Measurements from ENCODE around the gene PCARE.

The PCARE gene

DNA sequence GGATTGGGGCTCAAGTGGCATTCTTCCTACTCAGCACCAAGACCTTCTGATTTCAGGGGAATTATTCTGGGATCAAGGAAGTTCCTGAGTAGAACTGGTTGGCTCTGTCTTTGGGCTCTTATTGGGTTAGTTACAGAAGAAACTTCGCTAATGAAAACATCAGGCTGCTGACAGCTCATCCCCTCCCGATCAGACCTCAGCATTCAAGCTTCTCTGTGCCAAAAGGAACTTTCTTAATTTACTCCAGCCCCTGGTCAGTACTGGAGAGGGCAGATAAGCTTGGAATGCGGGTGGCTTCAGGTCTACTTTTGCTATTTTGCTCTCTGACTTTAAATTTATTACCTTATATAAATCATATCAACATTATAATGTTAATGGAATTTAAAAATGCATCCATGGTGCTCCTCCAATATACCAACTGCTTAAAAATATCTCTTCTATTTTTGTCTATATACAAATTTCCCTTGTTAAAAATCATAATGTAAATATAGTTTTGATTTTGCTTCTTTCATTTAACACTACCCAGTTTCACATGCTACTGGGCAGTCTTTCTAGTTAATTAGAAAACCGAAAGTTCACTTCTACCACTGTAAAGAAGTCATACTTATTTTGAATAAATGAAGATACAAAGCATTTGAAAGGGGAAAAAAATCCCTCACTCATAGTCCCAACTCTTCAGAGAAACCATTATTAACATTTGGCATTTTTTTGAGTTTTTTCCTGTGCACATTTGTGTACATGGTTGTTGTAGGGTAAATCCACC, 34.4 kb downstream of the PCARE start:
- DNase-seq = no peak

DNA sequence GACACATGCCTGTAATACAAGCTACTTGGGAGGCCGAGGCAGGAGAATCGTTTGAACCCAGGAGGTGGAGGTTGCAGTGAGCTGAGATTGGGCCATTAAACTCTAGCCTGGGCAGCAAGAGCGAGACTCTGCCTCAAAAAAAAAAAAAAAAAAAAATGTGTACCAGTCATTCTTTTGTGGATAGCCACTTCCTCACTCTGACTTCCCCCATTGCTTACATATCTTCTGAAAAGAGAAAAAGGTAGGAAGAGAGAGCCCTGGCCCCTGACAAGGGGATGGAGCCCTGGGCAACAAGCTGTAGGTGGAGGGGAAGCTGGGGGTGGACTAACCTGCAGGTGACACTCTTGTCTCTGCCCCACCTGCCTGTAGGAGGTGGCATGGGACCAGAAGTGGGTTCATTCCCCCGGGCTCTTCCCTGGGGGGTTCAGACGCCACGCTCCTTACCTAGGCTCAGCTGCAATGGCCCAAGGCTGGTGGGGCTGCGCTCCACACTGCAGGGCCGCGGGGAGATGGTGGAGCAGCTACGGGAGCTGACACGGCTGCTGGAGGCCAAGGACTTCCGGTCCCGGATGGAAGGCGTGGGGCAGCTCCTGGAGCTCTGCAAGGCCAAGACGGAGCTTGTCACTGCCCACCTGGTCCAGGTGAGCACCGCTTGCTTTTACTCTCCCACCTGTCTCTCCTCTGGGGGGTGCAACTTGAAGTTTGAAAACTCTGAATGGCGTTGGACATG, 39.1 kb downstream of the PCARE start:
- DNase-seq = no peak

DNA sequence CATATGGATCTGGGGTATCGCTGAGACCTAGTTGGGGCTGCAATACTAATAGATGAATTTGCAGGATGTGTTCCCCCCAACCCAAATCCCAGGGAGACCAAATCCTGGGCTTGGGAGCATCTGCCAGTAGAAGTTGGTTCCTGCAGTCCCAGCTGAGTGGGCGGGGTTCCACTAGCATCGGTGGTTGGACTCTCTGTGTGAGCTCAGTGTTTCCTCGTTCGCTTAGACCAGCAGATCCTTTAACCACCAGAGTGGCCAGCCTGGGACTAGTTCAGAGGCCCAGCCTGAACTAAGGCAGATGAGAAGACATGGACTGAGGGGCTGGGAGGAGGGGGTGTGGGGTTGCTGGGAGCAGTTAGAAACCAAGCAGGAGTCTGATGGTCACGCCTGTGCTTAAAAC, 40.7 kb downstream of the PCARE start:
- no peak for DNase-seq

DNA sequence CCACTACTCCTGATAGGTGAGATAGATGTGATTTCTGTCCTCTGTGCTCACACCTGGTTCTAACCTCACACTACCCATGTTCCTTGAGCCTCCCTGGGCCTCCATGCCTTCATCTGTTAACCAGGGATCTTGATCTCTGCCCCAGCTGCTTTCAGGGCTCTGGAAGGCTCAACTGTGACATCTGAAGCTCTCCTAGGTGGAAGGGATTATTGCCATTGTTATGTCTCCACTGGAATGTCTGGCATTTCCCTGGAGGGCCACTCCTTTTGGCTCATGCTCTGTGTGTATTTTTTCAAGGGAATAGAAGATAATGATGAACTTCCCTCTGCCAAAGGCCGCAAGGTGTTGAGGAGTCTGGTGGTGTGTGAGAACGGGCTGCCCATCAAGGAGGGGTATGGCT, 41.2 kb downstream of the PCARE start:
- DNase-seq = no peak

DNA sequence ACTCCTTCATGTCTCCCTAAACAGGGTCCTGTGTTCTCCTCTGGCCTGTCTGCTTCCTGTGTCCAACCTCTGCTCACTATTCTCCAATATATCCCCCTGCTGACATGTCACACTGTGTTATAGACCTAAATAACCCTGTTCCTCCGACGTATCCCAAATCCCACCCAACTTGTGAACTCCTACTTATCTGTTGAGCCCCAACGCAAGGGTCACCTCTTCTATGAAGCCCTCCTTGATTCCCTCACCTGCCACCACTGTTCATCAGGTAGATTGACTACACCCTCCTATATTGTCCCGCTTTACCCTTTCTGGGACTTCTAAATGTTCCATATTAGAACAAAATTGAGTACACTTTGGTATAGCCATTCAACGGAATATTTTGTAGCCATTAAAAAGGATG, 42.1 kb downstream of the PCARE start:
- no peak for DNase-seq

DNA sequence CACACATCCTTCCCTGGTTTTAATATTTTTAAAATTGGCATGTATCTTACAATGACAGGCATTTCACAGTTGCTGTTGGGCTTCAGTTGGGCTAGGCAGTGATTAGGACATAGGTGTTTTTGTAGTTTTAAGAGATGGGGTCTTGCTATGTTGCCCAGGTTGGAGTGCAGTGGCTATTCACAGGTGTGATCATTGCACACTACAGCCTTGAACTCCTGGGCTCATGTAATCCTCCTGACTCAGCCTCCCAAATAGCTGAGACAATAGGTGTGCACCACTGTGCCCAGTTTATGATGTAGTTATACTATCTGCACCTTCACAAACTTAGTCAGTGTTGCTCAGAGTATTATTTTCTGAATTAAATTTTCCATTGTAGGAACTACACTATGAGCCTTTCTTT, 43.3 kb downstream of the PCARE start:
- DNase-seq = no peak

DNA sequence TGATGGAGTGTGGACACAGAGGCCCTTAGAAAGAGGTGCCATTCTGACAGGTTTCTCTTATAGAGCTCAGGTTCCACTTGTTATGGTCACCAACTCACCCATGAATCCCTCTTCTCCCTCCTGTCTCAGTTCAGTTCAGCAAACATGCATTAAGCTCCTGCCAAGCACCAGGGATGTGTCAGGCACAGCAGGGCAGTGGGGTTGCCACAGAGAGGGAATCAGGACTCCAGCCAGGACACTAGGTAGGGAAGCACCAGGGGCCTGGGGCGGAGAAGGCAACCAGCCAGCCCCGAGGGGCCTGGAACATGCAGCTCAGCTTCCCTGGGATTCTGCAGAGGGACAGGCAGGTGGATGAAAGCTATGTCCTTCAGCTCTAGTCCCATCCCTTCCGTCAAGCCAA, 48.6 kb downstream of the PCARE start:
- DNase-seq = no peak

DNA sequence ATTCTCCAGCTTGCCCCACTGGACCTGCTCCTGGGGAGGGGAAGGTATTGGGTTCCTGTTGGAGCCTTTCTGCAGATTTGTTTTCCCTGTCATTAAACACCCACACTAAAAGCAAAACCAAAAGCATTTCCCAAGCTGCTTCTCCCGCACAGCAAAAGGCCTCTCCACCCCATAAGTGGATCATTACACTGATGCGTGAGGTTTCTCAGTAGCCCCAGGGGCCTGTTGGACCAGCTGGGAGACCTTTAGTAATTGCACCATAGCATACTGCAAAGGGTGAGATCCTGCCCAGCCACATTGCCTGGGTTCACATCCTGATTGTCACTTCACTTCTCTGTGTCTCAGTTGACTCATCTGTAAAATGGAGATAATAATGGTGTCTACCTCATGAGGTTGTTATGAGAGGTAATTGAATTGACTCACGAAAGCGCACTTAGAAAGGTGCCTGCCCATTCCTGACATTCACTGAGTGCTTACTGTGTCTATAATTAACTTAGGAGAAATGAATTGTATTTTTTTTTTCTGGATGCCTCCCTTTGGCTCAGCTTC, 49.4 kb downstream of the PCARE start:
- no peak for DNase-seq

DNA sequence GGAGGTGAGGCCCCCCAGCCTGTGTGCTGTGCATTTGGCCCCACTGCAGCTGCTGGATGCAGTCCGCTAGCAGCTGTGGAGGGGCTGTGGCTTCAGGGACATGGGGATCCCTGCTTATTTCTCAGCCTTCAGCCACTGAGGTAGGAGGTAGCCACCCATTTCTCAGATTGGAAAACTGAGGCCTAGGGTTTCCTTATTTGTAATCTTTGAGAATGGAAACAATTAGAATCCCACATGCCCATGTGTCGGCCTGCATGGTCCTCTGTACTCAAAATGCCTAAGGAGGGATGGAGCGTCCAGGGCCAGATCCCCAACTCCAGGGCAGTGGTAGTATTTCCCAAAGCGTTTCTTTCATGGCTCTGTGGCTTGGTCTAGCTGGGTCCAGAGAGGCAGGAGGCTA, 51.1 kb downstream of the PCARE start:
- no peak for DNase-seq

DNA sequence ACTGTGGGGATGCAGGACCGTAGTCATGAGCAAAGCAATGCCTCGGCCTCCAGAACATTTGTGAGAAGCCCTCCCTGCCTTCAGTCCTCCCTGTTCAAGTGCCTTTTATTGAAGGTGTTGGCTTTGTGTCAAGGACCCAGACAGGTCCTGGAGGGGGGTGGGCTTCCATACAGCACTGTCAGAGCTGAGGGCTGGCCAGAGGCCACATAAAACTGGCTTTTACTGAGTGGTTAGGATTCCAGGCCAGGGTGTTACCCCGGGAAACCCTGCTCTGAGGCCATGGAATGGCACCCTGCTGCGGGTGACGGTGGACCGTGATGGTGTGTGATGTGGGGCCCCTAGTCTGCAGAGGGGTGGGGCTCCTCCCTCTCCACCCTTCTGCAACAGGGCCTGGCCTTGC, 51.6 kb downstream of the PCARE start:
- peak in 14 of 51 donors; percentile 4 to 54 (median 32) for DNase-seq

DNA sequence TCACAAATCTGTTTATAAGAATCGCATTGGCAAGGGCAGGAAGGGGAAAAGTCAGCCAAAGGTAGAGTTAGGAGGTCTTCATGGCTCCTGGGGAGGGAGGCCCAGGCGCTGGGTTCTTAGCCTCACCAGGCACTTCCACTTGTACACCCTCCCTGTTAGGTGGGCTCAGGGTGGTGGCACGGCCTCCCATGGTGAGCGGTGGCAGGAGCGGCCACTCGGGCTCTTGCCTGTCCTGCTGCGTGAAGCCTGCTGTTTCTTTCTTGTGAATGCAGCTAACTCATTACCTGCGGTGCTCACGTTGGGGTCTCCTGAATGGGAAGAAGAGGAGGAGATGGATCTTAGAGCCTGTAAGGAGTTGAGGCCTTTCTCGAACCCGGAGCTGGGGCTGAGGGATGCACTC, 52.4 kb downstream of the PCARE start:
- DNase-seq = no peak

DNA sequence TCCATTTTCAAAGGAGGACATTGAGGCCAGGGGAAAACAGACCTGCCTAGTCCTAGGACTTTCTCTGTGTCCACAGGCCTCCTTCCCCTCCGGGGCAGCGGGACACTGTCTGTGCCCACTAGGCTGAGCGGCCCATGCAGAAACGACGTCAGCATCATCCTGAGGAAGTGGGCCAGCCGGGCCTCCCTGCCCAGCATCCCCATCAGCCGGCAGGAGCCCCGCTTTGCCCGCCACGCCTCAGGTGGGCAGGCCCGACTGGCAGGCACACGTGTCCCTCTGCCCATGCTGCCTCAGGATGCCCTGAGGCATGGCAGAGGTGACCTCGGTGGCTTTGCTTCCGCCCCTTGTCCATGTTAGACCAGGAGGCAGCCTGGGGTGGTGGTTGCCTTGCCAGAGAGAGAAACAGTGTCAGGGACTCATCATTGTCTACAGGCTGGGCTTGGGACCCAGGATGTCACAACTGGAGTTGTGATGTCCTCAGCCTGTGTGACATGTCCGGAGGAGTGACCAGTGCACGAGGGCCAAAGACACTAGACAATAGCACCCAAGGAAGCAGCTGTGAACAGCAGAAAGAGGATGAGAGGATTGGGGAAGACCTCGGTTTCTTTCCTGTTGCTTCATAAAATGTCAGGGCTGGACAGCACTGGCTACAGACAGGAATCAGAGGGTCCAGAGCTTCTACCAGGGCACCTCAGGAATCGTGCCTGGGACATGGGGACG, 56.4 kb downstream of the PCARE start:
- DNase-seq = no peak

DNA sequence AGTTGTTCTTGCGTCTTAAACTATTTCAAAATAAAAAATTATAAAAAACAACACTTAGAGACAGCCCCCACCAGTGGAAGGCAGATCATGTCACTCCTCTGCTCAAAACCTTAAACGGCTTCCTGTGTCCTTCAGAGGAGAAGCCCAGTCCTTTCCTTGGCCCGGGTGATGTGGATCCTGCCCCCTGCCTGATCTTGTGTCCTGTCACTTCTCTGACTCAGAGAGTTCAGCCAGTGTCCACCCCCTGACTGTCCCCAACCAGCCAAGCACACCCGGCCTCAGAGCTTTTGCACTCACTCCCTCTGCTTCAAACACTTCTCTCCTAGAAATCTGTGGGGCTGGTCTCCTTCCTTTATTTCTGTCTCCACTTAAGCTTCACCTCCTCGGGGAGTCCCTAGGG, 57.8 kb downstream of the PCARE start:
- no peak for DNase-seq

DNA sequence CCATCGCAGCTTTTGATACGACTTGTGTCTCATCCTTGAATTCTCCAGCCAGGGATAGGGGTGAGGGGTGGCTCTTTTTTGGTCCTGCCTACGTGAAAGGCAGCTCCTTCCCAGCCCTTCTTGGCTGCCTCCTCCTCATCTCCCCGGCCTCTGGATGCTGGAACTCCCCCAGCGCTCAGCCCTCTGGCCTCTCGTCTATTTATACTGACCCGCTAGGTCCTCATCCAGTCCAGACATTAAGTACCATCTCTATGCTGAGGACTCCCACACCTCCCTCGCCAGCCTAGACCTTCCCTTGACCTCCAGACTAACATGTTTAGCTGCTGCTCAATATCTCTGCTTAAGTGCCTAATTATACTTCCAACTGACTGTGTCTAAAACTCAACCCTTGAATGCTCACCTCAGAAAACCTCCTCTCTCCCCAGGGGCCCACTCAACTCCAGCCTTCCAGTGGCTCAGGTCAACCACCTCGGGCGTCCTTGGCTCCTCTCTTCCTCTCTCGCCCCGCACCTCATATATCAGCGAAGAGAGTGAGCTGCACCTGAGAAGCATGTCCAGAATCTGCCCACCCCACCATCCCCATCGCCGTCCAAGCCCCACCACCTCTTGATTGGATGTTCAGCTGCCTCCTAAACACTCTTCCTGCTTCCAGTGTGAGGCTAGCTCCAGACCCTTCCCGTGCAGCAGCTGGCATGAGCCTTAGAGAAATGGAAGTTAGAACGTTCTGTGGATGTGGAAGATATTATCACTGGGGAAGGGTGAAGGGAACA, 58.4 kb downstream of the PCARE start:
- DNase-seq = no peak

DNA sequence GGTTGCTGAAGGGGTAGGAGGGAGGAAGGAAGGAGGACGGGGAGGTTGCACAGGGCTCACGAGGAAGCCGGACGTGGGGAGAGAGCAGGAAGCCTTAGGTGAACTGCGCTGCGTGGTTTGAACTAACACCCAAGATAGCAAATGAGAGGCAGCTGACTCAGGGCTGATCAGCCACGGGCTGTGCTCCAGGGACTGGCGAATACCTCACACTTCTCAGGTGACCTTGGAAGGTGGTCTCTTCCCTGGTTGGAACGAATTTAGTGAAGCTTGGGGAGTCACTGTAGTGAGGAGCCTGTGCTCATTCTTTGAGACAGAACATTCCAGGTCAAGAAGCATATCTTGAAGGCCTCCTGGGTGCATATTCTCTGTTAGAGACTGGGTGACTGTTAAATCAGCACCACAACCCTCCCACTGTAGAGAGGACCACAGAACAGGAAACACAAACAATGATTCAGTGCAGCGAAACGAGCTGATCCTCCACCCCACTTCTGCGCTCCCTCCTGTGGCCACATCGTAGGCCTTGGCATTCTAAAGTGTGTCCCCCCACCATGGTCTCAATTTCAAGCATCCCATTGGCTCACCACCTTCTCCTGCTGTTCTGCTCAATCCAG, 59.4 kb downstream of the PCARE start:
- DNase-seq = no peak

DNA sequence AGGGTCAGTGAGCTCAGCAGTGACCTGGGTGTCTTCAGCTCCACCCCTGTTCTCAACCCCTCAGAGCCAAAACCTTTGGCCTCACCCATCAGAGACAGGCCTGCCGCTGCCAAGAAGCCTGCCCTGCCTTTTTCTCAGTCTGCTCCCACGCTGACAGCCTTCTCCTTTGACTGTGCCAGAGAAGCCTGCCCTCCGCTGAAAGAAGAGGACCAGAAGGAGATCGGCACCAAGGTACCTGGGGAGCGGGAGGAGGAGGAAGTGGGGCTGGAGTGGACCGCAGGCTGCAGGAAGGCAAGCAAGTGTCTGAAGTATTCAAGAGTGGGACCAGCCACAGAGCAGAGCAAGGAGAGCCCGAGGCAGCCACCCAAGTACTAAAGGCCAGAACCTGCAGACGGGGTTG, 60.0 kb downstream of the PCARE start:
- DNase-seq = no peak

DNA sequence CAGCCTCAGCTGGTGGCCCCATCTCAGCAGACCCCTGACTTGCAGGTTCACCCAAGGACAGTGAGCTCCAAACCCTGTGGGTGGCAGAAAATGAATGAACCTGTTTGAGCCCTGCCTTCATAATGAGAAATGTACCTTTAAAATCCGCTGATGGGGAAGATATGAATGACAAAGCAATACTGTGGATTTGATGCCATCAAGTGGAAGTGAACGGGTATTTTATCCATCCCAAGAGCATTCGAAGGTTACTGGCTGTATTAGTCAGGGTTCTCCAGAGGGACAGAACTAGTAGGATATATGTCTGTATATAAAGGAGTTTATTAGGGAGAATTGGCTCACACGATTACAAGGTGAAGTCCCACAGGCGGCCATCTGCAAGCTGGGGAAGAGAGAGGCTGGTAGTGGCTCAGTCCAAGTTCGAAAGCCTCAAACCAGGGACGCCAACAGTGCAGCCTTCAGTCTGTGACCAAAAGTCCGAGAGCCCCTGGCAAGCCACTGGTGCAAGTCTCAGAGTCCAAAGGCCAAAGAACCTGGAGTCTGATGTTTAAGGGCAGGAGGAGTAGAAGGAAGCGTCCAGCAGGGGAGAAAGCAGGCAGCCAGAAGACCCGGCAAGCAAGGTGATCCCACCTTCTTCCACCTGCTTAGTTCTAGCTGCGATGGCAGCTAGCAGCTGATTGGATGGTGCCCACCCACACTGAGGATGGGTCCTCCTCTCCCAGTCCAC, 61.1 kb downstream of the PCARE start:
- peak in 1 of 51 donors; percentile 5 for DNase-seq

DNA sequence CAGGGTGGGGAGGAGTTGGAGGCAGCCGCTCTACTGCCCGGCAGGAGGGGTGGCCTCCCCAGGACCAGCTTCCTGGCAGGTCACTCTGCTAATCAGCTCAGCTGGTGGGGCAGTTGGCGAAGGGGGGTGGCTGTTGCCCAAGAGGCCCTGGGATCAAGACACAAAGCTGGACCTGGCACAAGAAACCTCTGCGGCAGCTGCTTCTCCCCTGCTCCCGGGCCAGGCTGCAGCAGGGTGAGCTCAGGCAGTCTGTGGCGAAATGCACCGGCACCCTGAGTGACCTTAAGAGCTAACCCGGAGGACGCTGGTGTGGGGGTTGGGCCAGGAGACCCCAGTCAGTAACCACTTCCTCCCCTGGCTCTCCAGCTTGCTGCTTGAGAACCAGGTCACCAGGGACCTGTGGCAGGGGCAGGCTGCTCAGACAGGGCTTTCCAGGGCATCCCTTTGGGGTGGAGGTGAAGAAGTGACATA, 62.1 kb downstream of the PCARE start:
- peak in 16 of 51 donors; percentile 11 to 53 (median 31) for DNase-seq
